ENCODE results near the gene CNTN4.

DNA sequence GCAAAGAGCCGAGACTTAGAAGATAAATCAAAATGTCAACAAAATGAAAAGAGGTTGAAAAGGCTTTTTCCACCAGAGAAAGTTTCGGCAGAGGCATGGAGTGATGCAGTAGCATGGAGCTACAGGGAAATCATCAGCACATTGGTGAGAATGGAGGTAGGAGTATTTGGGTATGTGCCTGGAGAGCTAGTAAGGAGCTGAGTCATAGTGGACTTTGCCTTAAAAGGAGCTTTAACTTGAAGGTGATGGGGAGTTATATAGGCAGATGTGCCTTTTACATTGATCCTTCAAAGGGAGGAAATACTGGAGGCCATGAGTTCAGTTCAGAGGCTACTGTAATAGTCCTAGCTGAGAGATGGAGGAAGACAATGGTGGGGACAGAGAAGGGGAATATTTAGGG lies 967.2 kb downstream of the CNTN4 start:
- TF ChIP-seq POLR2AphosphoS5 (IDR thresholded peaks at IDR 0.05) (no peak), POLR2A (IDR thresholded peaks at IDR 0.05; ENCODE audit: low read depth) (no peak)
- TF ChIP-seq, protein P1, sequence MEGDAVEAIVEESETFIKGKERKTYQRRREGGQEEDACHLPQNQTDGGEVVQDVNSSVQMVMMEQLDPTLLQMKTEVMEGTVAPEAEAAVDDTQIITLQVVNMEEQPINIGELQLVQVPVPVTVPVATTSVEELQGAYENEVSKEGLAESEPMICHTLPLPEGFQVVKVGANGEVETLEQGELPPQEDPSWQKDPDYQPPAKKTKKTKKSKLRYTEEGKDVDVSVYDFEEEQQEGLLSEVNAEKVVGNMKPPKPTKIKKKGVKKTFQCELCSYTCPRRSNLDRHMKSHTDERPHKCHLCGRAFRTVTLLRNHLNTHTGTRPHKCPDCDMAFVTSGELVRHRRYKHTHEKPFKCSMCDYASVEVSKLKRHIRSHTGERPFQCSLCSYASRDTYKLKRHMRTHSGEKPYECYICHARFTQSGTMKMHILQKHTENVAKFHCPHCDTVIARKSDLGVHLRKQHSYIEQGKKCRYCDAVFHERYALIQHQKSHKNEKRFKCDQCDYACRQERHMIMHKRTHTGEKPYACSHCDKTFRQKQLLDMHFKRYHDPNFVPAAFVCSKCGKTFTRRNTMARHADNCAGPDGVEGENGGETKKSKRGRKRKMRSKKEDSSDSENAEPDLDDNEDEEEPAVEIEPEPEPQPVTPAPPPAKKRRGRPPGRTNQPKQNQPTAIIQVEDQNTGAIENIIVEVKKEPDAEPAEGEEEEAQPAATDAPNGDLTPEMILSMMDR (IDR thresholded peaks at IDR 0.05) = no peak
